ENCODE results near the gene EVI2B.
"Not testable (repeated sequence)": the region's sequence is repeated elsewhere in the genome, so short reads cannot be mapped to it uniquely, and the experiment has no call there.

EVI2B gene

GRCh38 chr17:31311526-31311925, 2.3 kb downstream of the EVI2B start:
- H3K4me3 ChIP-seq (ENCODE audit: low read depth, low read length), result no peak overlapping the region

- H3K4me3 ChIP-seq (ENCODE audit: low read depth, low read length), result no peak overlapping the region
These were observed 3.0 kb downstream of the EVI2B start for GRCh38 chr17:31310886-31311285.

- H3K4me3 ChIP-seq (ENCODE audit: low read depth, low read length), result no peak overlapping the region
These were observed 3.6 kb downstream of the EVI2B start for GRCh38 chr17:31310260-31310659.

GRCh38 chr17:31309556-31309955, 4.3 kb downstream of the EVI2B start:
- H3K4me3 ChIP-seq (ENCODE audit: low read depth, low read length), result no peak overlapping the region

- no peak overlapping the region for H3K4me3 ChIP-seq (ENCODE audit: low read depth, low read length)
These were observed 5.2 kb downstream of the EVI2B start for GRCh38 chr17:31308372-31309334.

- H3K4me3 ChIP-seq (ENCODE audit: low read depth, low read length), result no peak overlapping the region
These were observed 6.2 kb downstream of the EVI2B start for GRCh38 chr17:31307640-31308039.

- H3K4me3 ChIP-seq (ENCODE audit: low read depth, low read length), result no peak overlapping the region
These were observed 14.2 kb downstream of the EVI2B start for GRCh38 chr17:31299624-31300023.

GRCh38 chr17:31297090-31297489, 16.8 kb downstream of the EVI2B start, which contains the start of gene OMG:
Gene OMG, minus strand, starts transcription at chr17:31297239. Its CDS starts 908 bp downstream, at chr17:31296331.
- H3K4me3 ChIP-seq (ENCODE audit: low read depth, low read length), result no peak within 1 kb of the TSS

- no peak overlapping the region for H3K4me3 ChIP-seq (ENCODE audit: low read depth, low read length)
These were observed 17.7 kb downstream of the EVI2B start for GRCh38 chr17:31296142-31296541.

GRCh38 chr17:31295489-31295871, 18.4 kb downstream of the EVI2B start:
- no peak overlapping the region for H3K4me3 ChIP-seq (ENCODE audit: low read depth, low read length)

GRCh38 chr17:31294820-31295488, 18.9 kb downstream of the EVI2B start:
- H3K4me3 ChIP-seq (ENCODE audit: low read depth, low read length), result no peak overlapping the region

GRCh38 chr17:31294231-31294630, 19.6 kb downstream of the EVI2B start:
- H3K4me3 ChIP-seq (ENCODE audit: low read depth, low read length), result no peak overlapping the region

GRCh38 chr17:31293581-31293980, 20.3 kb downstream of the EVI2B start:
- H3K4me3 ChIP-seq (ENCODE audit: low read depth, low read length), result no peak overlapping the region

GRCh38 chr17:31291820-31292219, 22.0 kb downstream of the EVI2B start:
- H3K4me3 ChIP-seq (ENCODE audit: low read depth, low read length), result no peak overlapping the region

- H3K4me3 ChIP-seq (ENCODE audit: low read depth, low read length), result no peak overlapping the region
These were observed 24.1 kb downstream of the EVI2B start for GRCh38 chr17:31289790-31290189.

- H3K4me3 ChIP-seq (ENCODE audit: low read depth, low read length), result not testable (repeated sequence)
These were observed 25.9 kb downstream of the EVI2B start for GRCh38 chr17:31287932-31288331.

- H3K4me3 ChIP-seq (ENCODE audit: low read depth, low read length), result no peak overlapping the region
These were observed 27.3 kb downstream of the EVI2B start for GRCh38 chr17:31286587-31286986.

GRCh38 chr17:31283841-31284240, 30.0 kb downstream of the EVI2B start:
- no peak overlapping the region for H3K4me3 ChIP-seq (ENCODE audit: low read depth, low read length)

- no peak overlapping the region for H3K4me3 ChIP-seq (ENCODE audit: low read depth, low read length)
These were observed 32.8 kb downstream of the EVI2B start for GRCh38 chr17:31281061-31281460.

- no peak overlapping the region for H3K4me3 ChIP-seq (ENCODE audit: low read depth, low read length)
These were observed 34.5 kb downstream of the EVI2B start for GRCh38 chr17:31279401-31279800.

- no peak overlapping the region for H3K4me3 ChIP-seq (ENCODE audit: low read depth, low read length)
These were observed 38.7 kb downstream of the EVI2B start for GRCh38 chr17:31275116-31275515.

GRCh38 chr17:31274252-31274651, 39.6 kb downstream of the EVI2B start:
- H3K4me3 ChIP-seq (ENCODE audit: low read depth, low read length), result no peak overlapping the region
